ENCODE results near the gene HBA1. TPM values are rescaled to one million over a fixed set of nuclear protein-coding genes. Genes with fewer than 3 reads are reported as not detected.
"Not testable (repeated sequence)": the region's sequence is repeated elsewhere in the genome, so short reads cannot be mapped to it uniquely, and the experiment has no call there.

HBA1 gene
- total RNA-seq, 1 donor from 2014 or later: 54.8 TPM

DNA sequence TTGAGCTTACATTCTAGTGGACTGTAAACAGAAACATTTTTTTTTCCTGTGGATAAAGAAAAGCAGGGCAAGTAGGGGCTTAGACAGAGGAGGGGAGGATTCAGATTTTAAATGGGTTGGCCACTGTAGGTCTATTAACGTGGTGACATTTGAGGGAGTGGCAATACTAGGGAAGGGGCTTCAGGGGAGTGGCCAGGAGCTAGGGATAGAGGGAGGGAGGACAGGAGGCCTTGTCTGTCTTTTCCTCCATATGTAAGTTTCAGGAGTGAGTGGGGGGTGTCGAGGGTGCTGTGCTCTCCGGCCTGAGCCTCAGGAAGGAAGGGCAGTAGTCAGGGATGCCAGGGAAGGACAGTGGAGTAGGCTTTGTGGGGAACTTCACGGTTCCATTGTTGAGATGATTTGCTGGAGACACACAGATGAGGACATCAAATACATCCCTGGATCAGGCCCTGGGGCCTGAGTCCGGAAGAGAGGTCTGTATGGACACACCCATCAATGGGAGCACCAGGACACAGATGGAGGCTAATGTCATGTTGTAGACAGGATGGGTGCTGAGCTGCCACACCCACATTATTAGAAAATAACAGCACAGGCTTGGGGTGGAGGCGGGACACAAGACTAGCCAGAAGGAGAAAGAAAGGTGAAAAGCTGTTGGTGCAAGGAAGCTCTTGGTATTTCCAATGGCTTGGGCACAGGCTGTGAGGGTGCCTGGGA, 17.2 kb upstream of the HBA1 start:
- no peak for DNase-seq (ENCODE audit: low spot score)

DNA sequence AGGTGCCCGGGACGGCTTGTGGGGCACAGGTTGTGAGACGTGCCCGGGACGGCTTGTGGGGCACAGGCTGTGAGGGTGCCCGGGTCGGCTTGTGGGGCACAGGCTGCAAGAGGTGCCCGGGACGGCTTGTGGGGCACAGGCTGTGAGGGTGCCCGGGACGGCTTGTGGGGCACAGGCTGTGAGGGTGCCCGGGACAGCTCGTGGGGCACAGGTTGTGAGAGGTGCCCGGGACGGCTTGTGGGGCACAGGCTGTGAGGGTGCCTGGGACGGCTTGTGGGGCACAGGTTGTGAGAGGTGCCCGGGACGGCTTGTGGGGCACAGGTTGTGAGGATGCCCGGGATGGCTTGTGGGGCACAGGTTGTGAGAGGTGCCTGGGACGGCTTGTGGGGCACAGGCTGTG, 16.2 kb upstream of the HBA1 start:
- DNase-seq (ENCODE audit: low spot score): not testable (repeated sequence)

DNA sequence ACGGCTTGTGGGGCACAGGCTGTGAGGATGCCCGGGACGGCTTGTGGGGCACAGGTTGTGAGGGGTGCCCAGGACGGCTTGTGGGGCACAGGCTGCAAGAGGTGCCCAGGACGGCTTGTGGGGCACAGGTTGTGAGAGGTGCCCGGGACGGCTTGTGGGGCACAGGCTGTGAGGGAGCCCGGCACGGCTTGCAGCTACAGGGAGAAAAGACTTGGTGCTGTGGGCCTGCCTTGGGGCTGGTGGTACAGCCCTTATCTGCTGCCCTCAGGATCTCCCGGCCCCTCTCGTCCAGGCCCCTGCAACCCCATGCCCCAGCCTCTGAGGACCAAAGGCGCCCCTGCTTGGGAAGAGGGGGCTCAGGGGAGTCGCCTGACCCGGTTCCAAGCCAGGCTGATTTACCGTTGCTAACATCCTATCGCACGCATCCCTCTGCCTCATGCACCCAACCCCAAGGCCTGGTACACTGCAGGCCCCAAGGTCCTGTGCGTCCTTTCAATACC, 15.7 kb upstream of the HBA1 start:
- DNase-seq (ENCODE audit: low spot score): no peak

DNA sequence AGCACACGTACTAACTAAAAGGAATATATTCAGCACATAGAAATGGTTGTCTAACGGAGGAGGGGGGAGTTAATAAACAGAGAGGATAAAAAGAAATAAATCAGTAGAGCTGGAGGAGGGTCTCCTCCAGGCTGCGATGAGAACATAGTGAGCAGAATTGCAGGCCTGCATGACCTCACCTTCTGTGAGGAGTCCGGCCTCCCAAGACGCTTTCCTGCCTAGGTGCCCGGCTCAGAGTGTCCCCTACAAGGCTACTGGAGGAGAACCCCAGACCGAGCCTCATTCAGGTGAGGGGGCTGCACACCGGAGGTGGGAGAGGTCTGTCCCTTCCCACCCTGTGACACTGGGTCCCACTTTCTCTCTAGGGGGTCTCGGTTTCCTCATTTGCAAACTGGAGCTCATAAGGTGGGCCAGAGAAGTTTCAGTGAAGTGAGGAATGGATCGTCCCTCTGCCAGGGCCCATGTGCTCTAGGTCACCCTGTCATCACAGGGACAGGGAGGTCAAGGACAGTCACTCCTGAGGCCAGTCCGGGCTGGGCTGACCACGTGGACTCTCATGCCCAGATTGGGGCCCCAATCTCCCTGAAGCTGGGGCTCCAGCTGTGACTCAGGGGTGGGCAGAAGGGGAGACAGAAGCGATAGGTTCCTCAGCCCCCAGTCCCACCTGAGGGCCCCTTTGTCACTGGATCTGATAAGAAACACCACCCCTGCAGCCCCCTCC, 14.0 kb upstream of the HBA1 start:
- DNase-seq (ENCODE audit: low spot score): no peak

DNA sequence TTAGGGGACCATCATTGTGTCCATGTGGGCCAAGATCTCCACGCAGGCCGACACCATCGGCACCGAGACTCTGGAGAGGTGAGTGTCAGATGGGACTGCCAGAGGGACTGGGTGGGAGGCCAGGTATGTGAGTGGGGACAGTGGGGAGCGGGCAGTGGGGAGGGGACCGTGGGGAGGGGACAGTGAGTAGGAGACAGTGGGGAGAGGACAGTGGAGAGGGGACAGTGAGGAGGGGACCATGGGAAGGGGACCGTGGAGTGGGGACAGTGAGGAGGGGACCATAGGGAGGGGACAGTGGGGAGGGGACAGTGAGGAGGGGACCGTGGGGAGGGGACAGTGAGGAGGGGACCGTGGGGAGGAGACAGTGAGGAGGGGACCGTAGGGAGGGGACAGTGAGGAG, 13.3 kb upstream of the HBA1 start:
- not testable (repeated sequence) for DNase-seq (ENCODE audit: low spot score)

DNA sequence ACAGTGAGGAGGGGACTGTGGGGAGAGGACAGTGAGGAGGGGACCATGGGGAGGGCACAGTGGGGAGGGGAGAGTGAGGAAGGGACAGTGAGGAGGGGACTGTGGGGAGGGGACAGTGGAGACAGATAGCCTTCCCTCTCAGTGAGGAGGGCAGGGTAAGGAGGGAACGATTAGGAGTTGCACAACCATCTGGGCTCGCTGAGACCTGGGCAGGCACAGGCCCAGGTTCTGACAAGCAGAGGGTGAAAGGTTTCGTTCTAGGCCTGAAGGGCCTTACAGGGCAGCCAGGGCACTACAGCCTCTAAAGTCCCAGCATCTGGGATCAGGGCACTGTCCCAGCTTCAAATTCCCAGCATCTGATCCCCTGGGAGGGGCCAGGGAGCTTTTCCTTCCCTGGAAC, 12.8 kb upstream of the HBA1 start:
- DNase-seq (ENCODE audit: low spot score): not testable (repeated sequence)

DNA sequence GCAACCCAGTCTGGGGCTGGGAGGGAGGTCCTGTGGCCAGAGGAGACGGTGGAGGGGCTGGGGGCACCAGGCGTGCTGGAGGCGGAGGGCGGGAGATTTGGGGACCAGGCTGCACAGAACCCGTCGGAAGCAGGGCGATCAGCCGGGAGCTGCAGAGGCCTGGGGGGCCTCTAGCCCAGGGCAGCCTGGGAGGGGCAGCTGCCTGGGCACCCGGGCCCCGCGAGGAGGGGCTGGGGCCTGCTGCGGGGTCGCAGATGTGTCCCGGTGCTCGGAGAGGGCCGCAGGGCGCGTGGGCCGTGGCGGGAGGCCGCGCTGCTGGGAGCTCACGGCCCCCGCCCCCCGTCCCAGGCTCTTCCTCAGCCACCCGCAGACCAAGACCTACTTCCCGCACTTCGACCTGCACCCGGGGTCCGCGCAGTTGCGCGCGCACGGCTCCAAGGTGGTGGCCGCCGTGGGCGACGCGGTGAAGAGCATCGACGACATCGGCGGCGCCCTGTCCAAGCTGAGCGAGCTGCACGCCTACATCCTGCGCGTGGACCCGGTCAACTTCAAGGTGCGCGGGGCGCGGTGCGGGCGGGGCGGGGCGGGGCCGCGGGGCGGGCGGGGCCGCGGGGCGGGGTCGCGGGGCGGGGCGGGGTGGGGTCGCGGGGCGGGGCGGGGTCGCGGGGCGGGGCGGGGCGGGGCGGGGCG, 12.2 kb upstream of the HBA1 start:
- DNase-seq (ENCODE audit: low spot score): not testable (repeated sequence)

DNA sequence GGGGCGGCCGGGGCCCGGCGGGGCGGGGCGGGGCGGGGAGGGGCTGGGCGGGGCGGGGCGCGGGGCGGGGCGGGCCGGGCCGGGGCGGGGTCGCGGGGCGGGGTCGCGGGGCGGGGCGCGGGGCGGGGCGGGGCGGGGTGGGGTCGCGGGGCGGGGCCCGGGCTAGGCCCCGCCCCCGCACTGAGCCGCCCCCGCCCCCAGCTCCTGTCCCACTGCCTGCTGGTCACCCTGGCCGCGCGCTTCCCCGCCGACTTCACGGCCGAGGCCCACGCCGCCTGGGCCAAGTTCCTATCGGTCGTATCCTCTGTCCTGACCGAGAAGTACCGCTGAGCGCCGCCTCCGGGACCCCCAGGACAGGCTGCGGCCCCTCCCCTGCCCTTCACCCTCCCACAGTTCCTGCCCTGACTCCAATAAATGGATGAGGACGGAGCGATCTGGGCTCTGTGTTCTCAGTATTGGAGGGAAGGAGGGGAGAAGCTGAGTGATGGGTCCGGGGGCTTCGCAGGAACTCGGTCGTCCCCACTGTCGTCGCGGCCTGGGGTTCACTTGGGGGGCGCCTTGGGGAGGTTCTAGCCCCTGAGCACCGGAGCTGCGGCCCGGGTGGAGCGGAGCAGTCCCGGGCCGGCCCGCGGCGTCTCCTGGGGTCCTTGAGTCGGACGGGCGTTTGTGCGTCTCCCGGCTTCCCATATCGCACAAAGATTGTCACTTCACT, 11.5 kb upstream of the HBA1 start:
- no peak for DNase-seq (ENCODE audit: low spot score)

DNA sequence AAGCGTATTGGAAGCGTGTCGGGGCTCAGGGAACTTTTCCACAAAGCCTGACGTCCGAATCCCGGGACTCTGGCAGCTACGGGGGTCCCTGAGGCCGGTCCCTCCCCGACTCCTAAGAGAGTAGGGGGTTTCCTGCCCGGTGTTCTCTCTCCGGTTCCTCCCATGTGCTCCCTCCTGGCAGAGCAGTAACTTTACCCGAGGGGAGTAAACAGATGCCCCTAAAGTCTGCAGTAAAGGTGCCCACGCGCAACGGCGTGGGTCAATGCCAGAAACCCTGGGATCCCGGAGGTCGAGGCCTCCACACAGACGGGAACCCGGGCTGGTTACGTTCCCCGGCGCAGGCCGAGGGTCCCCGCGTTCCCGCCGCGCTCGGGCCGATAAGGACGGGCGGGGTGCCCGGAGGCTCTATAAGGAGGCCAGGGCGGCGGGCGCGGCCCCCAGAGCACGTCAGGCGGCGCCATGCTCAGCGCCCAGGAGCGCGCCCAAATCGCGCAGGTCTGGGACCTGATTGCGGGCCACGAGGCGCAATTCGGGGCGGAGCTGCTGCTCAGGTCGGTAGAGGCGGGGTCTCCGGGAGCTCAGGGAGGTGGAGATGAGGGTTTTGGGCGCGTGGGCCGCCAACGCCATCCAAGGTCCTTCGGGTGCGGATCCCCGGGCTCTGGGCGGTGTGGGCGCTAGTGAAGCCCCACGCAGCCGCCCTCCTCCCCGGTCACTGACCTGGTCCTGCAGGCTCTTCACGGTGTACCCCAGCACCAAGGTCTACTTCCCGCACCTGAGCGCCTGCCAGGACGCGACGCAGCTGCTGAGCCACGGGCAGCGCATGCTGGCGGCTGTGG, 10.7 kb upstream of the HBA1 start, which contains the start of gene HBM:
Gene HBM, plus strand, starts transcription at position 440 of the 836 bp plus-strand sequence. Its CDS starts 20 bp downstream, at position 460.
- DNase-seq (ENCODE audit: low spot score): no peak

DNA sequence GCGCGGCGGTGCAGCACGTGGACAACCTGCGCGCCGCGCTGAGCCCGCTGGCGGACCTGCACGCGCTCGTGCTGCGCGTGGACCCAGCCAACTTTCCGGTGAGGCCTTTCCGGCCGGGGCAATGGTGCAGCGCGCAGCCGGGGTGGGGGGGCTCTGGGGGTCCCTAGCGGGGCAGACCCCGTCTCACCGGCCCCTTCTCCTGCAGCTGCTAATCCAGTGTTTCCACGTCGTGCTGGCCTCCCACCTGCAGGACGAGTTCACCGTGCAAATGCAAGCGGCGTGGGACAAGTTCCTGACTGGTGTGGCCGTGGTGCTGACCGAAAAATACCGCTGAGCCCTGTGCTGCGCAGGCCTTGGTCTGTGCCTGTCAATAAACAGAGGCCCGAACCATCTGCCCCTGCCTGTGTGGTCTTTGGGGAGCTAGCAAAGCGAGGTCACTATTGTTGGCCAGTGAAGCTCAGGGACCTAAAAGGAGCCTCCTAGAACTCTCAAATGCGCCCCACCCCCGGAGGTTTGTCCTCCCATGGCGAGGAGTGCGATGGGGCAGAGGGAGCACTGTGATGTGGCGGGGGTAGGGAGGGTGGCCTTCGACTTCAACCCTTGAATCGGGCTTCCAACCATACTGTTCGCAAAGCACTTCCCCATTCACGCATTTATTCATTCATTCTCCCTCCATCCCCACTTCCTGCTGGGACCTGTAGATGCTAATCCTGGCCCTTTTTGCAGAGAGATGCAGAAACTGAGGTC, 9.9 kb upstream of the HBA1 start:
- no peak for DNase-seq (ENCODE audit: low spot score)

DNA sequence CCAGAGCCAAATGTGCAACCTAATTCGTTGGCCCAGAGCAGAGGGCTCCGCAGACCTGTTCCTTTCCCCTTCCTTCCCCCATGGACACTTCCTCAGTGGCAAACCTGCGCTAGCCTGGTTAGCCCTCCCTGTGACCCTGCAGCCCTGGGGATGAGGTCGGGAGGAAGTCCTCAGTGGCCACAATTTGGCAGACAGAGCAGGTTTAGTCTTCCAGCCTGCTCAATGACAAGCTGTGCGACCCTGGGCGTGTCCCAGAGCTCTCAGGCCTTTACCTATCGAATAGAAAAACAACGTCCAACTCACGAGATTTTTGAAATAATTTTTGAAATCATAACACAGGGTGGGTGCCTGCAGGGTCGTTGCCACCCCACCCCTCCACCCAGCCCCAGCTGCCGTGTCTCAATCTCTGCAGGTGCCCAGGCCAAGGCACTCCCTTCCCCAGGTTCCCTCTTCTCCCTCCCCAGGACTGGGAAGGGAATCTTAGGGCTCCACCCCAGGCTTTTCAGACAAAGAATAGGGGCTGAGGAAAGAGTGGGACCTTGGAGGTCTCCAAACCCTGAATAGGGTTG, 9.3 kb upstream of the HBA1 start:
- DNase-seq (ENCODE audit: low spot score): no peak

DNA sequence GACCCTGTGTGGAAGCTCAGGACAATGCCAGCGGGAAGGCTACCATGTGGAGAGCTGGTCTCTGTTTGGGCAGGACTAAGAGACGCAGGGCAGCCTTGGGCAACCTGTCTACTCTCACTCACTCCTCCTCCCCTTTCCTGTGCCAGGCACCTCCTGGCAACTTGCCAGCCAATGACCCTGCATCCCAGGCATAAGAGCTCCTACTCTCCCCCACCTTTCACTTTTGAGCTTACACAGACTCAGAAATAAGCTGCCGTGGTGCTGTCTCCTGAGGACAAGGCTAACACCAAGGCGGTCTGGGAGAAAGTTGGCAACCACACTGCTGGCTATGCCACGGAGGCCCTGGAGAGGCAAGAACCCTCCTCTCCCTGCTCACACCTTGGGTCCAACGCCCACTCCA, 8.1 kb upstream of the HBA1 start:
- no peak for DNase-seq (ENCODE audit: low spot score)

DNA sequence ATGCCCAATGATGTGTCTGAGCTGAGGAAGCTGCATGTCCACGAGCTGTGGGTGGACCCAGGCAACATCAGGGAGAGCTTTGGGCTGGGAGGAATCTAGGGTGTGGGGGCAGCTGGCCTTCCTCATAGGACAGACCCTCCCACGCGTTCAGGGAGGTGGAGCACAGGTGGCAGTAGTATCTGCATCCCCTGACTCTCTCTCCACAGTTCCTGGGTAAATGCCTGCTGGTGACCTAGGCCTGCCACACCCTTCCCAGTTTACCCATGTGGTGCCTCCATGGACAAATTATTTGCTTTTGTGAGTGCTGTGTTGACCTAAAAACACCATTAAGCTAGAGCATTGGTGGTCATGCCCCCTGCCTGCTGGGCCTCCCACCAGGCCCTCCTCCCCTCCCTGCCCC, 7.5 kb upstream of the HBA1 start:
- DNase-seq (ENCODE audit: low spot score): no peak

DNA sequence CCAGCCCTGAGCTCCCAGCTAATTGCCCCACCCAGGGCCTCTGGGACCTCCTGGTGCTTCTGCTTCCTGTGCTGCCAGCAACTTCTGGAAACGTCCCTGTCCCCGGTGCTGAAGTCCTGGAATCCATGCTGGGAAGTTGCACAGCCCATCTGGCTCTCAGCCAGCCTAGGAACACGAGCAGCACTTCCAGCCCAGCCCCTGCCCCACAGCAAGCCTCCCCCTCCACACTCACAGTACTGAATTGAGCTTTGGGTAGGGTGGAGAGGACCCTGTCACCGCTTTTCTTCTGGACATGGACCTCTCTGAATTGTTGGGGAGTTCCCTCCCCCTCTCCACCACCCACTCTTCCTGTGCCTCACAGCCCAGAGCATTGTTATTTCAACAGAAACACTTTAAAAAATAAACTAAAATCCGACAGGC, 6.4 kb upstream of the HBA1 start:
- peak; percentile 15 for DNase-seq (ENCODE audit: low spot score)

DNA sequence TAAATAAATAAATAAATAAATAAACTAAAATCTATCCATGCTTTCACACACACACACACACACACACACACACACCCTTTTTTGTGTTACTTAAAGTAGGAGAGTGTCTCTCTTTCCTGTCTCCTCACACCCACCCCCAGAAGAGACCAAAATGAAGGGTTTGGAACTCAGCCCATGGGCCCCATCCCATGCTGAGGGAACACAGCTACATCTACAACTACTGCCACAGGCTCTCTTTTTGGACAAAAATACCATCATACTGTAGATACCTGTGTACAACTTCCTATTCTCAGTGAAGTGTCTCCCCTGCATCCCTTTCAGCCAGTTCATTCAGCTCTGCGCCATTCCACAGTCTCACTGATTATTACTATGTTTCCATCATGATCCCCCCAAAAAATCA, 5.7 kb upstream of the HBA1 start:
- DNase-seq (ENCODE audit: low spot score): no peak

DNA sequence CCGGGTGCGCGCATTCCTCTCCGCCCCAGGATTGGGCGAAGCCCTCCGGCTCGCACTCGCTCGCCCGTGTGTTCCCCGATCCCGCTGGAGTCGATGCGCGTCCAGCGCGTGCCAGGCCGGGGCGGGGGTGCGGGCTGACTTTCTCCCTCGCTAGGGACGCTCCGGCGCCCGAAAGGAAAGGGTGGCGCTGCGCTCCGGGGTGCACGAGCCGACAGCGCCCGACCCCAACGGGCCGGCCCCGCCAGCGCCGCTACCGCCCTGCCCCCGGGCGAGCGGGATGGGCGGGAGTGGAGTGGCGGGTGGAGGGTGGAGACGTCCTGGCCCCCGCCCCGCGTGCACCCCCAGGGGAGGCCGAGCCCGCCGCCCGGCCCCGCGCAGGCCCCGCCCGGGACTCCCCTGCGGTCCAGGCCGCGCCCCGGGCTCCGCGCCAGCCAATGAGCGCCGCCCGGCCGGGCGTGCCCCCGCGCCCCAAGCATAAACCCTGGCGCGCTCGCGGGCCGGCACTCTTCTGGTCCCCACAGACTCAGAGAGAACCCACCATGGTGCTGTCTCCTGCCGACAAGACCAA, 4.0 kb upstream of the HBA1 start, which contains the start of gene HBA2:
Gene HBA2, plus strand, starts transcription at position 503 of the 568 bp plus-strand sequence. Its CDS starts 37 bp downstream, at position 540.
- DNase-seq (ENCODE audit: low spot score): not testable (repeated sequence)

DNA sequence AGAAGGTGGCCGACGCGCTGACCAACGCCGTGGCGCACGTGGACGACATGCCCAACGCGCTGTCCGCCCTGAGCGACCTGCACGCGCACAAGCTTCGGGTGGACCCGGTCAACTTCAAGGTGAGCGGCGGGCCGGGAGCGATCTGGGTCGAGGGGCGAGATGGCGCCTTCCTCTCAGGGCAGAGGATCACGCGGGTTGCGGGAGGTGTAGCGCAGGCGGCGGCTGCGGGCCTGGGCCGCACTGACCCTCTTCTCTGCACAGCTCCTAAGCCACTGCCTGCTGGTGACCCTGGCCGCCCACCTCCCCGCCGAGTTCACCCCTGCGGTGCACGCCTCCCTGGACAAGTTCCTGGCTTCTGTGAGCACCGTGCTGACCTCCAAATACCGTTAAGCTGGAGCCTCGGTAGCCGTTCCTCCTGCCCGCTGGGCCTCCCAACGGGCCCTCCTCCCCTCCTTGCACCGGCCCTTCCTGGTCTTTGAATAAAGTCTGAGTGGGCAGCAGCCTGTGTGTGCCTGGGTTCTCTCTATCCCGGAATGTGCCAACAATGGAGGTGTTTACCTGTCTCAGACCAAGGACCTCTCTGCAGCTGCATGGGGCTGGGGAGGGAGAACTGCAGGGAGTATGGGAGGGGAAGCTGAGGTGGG, 3.1 kb upstream of the HBA1 start:
- not testable (repeated sequence) for DNase-seq (ENCODE audit: low spot score)

DNA sequence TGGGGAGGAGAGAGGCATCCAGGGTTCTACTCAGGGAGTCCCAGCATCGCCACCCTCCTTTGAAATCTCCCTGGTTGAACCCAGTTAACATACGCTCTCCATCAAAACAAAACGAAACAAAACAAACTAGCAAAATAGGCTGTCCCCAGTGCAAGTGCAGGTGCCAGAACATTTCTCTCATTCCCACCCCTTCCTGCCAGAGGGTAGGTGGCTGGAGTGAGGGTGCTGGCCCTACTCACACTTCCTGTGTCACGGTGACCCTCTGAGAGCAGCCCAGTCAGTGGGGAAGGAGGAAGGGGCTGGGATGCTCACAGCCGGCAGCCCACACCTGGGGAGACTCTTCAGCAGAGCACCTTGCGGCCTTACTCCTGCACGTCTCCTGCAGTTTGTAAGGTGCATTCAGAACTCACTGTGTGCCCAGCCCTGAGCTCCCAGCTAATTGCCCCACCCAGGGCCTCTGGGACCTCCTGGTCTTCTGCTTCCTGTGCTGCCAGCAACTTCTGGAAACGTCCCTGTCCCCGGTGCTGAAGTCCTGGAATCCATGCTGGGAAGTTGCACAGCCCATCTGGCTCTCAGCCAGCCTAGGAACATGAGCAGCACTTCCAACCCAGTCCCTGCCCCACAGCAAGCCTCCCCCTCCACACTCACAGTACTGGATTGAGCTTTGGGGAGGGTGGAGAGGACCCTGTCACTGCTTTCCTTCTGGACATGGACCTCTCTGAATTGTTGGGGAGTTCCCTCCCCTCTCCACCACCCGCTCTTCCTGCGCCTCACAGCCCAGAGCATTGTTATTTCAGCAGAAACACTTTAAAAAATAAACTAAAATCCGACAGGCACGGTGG, 2.3 kb upstream of the HBA1 start:
- DNase-seq (ENCODE audit: low spot score): not testable (repeated sequence)
